Neural progenitor cell (in vitro differentiated cells): ENCODE results near the gene YDJC. TPM values are rescaled to one million over a fixed set of nuclear protein-coding genes. Genes with fewer than 3 reads are reported as not detected.

ENCODE experiments used
- DNase-seq: peaks from one replicate; pipeline ENCODE4 v3.0.0-alpha.2; 2016; ENCODE audit warnings: low spot score
- H2AFZ ChIP-seq: fragments of 200-600 bp; sonication (generic); replicated peaks from 2 replicates; pipeline ENCODE4 v1.6.1; 2016; ENCODE audit warnings: antibody characterized with exemption
- H3F3A ChIP-seq: fragments of 200-600 bp; sonication (generic); 2 replicates; pipeline ENCODE4 v1.6.1; 2016; ENCODE audit warnings: antibody characterized with exemption, low read depth
- H3K27ac ChIP-seq: fragments of 200-600 bp; sonication (generic); 2 replicates; pipeline ENCODE4 v1.5.1; 2016; ENCODE audit warnings: mild to moderate bottlenecking
- H3K27me3 ChIP-seq: fragments of 200-600 bp; sonication (generic); 2 replicates; pipeline ENCODE4 v1.6.1; 2016; ENCODE audit warnings: mild to moderate bottlenecking, moderate library complexity
- H3K36me3 ChIP-seq: fragments of 200-600 bp; sonication (generic); 2 replicates; pipeline ENCODE4 v1.5.1; 2016
- H3K4me1 ChIP-seq: fragments of 200-600 bp; sonication (generic); 2 replicates; pipeline ENCODE4 v1.6.1; 2016; ENCODE audit warnings: mixed run types
- H3K4me2 ChIP-seq: fragments of 200-600 bp; sonication (generic); 2 replicates; pipeline ENCODE4 v1.6.1; 2016
- H3K4me3 ChIP-seq: fragments of 200-600 bp; sonication (generic); 2 replicates; pipeline ENCODE4 v1.5.1; 2016
- H3K79me2 ChIP-seq: fragments of 200-600 bp; sonication (generic); 2 replicates; pipeline ENCODE4 v1.6.1; 2016; ENCODE audit warnings: low read depth
- H3K9ac ChIP-seq: fragments of 200-600 bp; sonication (generic); 2 replicates; pipeline ENCODE4 v1.6.1; 2016
- H3K9me3 ChIP-seq: fragments of 200-600 bp; sonication (generic); 2 replicates; pipeline ENCODE4 v1.5.1; 2016; ENCODE audit warnings: low read depth
- H4K20me1 ChIP-seq: fragments of 200-600 bp; sonication (generic); 2 replicates; pipeline ENCODE4 v1.6.1; 2016; ENCODE audit warnings: low read depth
- H3K27ac Mint-ChIP-seq: 3 replicates; pipeline ENCODE4 v1.8.0; 2021; ENCODE audit warnings: mixed read lengths
- H3K27me3 Mint-ChIP-seq: 2 replicates; pipeline ENCODE4 v1.8.0; 2022; ENCODE audit warnings: low read depth, mild to moderate bottlenecking, inconsistent platforms, moderate library complexity, mixed read lengths; ENCODE audit not compliant: insufficient read depth
- H3K36me3 Mint-ChIP-seq: 3 replicates; pipeline ENCODE4 v1.8.0; 2021; ENCODE audit warnings: mixed read lengths
- H3K4me1 Mint-ChIP-seq: 3 replicates; pipeline ENCODE4 v1.8.0; 2021; ENCODE audit warnings: mixed read lengths
- H3K4me3 Mint-ChIP-seq: 3 replicates; pipeline ENCODE4 v1.8.0; 2021; ENCODE audit warnings: mild to moderate bottlenecking, moderate library complexity, mixed read lengths
- H3K9me3 Mint-ChIP-seq: 3 replicates; pipeline ENCODE4 v1.8.0; 2020; ENCODE audit warnings: mixed read lengths
- EZH2 ChIP-seq: fragments of 200-600 bp; sonication (generic); IDR thresholded peaks from 2 replicates; pipeline ENCODE4 v1.6.1; 2017; ENCODE audit warnings: antibody characterized with exemption, mild to moderate bottlenecking, moderate library complexity
- EZH2phosphoT487 ChIP-seq: fragments of 200-600 bp; sonication (generic); IDR thresholded peaks from 2 replicates; pipeline ENCODE4 v1.6.1; 2017; ENCODE audit warnings: antibody characterized with exemption
- total RNA-seq: library from RNA; depleted of rRNA; stranded (reverse); fragments of >200 nt; gene quantifications from 2 replicates; pipeline ENCODE4 v1.2.3, GENCODE V29; 2015; ENCODE audit warnings: low replicate concordance
- TF ChIP-seq, protein P1 (sequence below): fragments of 200-600 bp; sonication (generic); IDR thresholded peaks from 2 replicates; pipeline ENCODE4 v1.5.1; 2017; ENCODE audit warnings: antibody characterized with exemption, mild to moderate bottlenecking

YDJC gene
- total RNA-seq, 1 donor from 2014 or later, result 4.8 TPM

GRCh38 chr22:21643533-21644357 lies 13.9 kb upstream of the YDJC start:
- Mint-ChIP-seq H3K9me3 (no peaks in the 10 kb centered on the region), H3K27me3 (peaks cover 7% of the 10 kb centered on the region), H3K4me3 (peak overlapping the region; percentile 89), H3K4me1 (peaks cover 26% of the 10 kb centered on the region), H3K36me3 (peaks cover 8% of the 10 kb centered on the region), H3K27ac (no peak overlapping the region)
- Histone ChIP-seq H3K4me1 (peaks cover 11% of the 10 kb centered on the region), H3K9ac (no peak overlapping the region), H3K79me2 (no peaks in the 10 kb centered on the region), H3K27ac (no peak overlapping the region), H3K4me3 (no peak overlapping the region), H4K20me1 (peaks cover 19% of the 10 kb centered on the region), H3K27me3 (peaks cover 13% of the 10 kb centered on the region), H3F3A (peaks cover 24% of the 10 kb centered on the region), H2AFZ (no peak overlapping the region), H3K4me2 (peak overlapping the region; percentile 79), H3K9me3 (no peaks in the 10 kb centered on the region), H3K36me3 (no peaks in the 10 kb centered on the region)
- DNase-seq, result no peak
- TF ChIP-seq EZH2phosphoT487 (no peak), EZH2 (no peak)
- TF ChIP-seq, protein P1, sequence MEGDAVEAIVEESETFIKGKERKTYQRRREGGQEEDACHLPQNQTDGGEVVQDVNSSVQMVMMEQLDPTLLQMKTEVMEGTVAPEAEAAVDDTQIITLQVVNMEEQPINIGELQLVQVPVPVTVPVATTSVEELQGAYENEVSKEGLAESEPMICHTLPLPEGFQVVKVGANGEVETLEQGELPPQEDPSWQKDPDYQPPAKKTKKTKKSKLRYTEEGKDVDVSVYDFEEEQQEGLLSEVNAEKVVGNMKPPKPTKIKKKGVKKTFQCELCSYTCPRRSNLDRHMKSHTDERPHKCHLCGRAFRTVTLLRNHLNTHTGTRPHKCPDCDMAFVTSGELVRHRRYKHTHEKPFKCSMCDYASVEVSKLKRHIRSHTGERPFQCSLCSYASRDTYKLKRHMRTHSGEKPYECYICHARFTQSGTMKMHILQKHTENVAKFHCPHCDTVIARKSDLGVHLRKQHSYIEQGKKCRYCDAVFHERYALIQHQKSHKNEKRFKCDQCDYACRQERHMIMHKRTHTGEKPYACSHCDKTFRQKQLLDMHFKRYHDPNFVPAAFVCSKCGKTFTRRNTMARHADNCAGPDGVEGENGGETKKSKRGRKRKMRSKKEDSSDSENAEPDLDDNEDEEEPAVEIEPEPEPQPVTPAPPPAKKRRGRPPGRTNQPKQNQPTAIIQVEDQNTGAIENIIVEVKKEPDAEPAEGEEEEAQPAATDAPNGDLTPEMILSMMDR, result no peak

- H3K27me3 Mint-ChIP-seq, result peaks cover 7% of the 10 kb centered on the region
- no peak overlapping the region for H3K27ac ChIP-seq
- DNase-seq, result peak; percentile 85
- peak overlapping the region; percentile 79 for H3K4me2 ChIP-seq
- H3K27ac Mint-ChIP-seq, result no peak overlapping the region
- H3K4me3 ChIP-seq, result peak overlapping the region; percentile 50
- H4K20me1 ChIP-seq, result peaks cover 19% of the 10 kb centered on the region
- H3K9ac ChIP-seq, result peak overlapping the region; percentile 60
- no peaks in the 10 kb centered on the region for H3K9me3 ChIP-seq
- H3K4me3 Mint-ChIP-seq, result peak overlapping the region; percentile 89
- H3K79me2 ChIP-seq, result no peaks in the 10 kb centered on the region
- TF ChIP-seq, protein P1, result peak; percentile 70
- TF ChIP-seq EZH2phosphoT487, result no peak
- H3K36me3 ChIP-seq, result no peaks in the 10 kb centered on the region
- H3K4me1 ChIP-seq, result peaks cover 11% of the 10 kb centered on the region
- peaks cover 13% of the 10 kb centered on the region for H3K27me3 ChIP-seq
- peak overlapping the region; percentile 17 for H2AFZ ChIP-seq
- no peaks in the 10 kb centered on the region for H3K9me3 Mint-ChIP-seq
- peaks cover 8% of the 10 kb centered on the region for H3K36me3 Mint-ChIP-seq
- H3K4me1 Mint-ChIP-seq, result peaks cover 26% of the 10 kb centered on the region
- peaks cover 24% of the 10 kb centered on the region for H3F3A ChIP-seq
These were observed 13.0 kb upstream of the YDJC start for GRCh38 chr22:21642584-21643448.

DNA sequence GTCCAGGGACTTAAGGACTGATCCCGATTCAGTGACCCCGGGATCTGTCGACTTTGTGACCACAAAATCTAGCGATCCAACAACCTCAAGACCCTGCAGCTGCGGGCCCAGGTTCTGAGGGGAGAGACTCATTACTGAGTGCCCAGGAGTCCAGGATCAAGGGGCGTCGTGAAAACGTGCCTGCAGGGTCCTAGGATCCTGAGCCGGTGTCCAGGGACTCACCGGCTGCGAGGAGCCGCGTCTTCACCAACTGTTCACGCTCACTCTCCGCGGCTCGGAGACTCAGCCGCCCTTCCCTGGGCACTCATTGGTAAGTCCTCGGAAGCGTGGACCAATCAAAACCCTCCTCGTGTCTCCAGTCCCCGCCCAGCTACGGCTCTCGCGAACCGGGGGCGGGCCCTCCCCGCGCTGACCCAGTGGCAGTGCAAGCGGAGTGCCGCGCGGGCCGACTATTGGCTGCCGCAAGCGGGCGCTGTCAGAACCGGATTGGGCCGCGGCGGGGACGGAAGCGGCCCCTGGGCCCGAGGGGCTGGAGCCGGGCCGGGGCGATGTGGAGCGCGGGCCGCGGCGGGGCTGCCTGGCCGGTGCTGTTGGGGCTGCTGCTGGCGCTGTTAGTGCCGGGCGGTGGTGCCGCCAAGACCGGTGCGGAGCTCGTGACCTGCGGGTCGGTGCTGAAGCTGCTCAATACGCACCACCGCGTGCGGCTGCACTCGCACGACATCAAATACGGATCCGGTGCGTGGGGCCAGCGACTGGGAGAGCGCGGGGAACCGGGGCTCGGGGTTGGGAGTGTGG lies 12.2 kb upstream of the YDJC start, which contains the start of gene SDF2L1:
TSS of gene SDF2L1 (plus strand) at position 514 of the 795 bp plus-strand sequence. CDS start at position 549, 35 bp downstream.
- H3K27ac ChIP-seq, result no peak within 1 kb of the TSS
- H3K9me3 ChIP-seq, result no peaks in the 10 kb centered on the region
- Mint-ChIP-seq H3K4me1 (peaks cover 26% of the 10 kb centered on the region), H3K36me3 (peaks cover 8% of the 10 kb centered on the region), H3K27ac (no peak within 1 kb of the TSS), H3K4me3 (peak within 1 kb of the TSS; percentile 89), H3K9me3 (no peaks in the 10 kb centered on the region), H3K27me3 (peaks cover 7% of the 10 kb centered on the region)
- TF ChIP-seq EZH2phosphoT487 (no peak), EZH2 (peak; percentile 28)
- TF ChIP-seq, protein P1, result no peak
- H3K36me3 ChIP-seq, result no peaks in the 10 kb centered on the region
- peaks cover 19% of the 10 kb centered on the region for H4K20me1 ChIP-seq
- DNase-seq, result peak; percentile 99
- peaks cover 13% of the 10 kb centered on the region for H3K27me3 ChIP-seq
- H2AFZ ChIP-seq, result peak within 1 kb of the TSS; percentile 83
- H3K4me1 ChIP-seq, result peaks cover 11% of the 10 kb centered on the region
- H3K4me2 ChIP-seq, result peak within 1 kb of the TSS; percentile 83
- H3K9ac ChIP-seq, result peak within 1 kb of the TSS; percentile 60
- no peaks in the 10 kb centered on the region for H3K79me2 ChIP-seq
- H3K4me3 ChIP-seq, result peak within 1 kb of the TSS; percentile 50
- H3F3A ChIP-seq, result peaks cover 24% of the 10 kb centered on the region
